Superior temporal gyrus (tissue), 1 donor: Measurements from ENCODE around the gene MSI1.

Experiments used
- DNase-seq: peaks from one replicate; pipeline ENCODE4 v3.0.0-alpha.2; 2016; ENCODE audit errors: extremely low spot score

MSI1 gene

DNA sequence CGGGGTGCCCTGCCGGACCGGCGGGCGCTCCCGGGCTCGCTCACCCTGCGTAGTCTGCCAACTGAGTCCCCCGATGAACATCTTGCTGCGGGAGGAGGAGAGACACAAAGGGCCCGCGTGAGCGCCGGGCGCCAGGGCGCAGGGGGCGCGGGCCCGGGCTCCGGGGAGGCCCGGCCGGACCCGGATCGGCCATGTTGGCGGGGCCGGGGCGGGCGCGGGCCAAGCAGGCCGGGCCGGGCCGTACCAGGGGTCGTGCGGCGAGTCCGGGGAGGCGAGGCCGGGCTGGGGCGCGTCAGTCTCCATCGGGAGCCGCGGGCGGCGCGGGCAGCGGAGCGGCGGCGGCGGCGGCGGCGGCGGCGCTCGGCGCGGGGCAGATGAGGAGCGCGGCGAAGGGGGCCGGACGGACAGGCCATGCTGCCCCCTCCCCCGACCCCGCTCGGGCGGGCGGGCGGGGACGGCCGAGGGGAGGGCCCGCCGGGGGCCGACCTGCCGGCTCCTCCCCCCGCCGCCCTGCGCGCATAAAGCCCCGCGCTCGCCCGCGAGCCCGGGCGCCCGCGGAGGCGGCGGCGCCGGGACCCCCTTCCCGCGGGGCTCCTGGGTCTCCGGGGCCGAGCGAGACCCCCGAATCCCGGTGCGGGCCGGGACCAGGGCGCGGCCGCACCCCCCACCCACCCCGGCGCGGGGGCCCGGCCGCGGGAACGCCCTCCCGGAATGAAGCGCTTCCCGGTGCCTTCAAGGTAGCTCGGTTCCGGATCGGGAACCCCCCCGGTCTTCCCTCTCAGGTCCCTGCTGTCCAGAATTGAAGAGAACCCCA, at the start of gene MSI1:
TSS of gene MSI1 (minus strand) at position 376 of the 814 bp plus-strand sequence. CDS start at position 303, 73 bp downstream.
- no peak for DNase-seq

GRCh38 chr12:120417917-120418580, 49.1 kb upstream of the MSI1 start:
- DNase-seq = no peak

DNA sequence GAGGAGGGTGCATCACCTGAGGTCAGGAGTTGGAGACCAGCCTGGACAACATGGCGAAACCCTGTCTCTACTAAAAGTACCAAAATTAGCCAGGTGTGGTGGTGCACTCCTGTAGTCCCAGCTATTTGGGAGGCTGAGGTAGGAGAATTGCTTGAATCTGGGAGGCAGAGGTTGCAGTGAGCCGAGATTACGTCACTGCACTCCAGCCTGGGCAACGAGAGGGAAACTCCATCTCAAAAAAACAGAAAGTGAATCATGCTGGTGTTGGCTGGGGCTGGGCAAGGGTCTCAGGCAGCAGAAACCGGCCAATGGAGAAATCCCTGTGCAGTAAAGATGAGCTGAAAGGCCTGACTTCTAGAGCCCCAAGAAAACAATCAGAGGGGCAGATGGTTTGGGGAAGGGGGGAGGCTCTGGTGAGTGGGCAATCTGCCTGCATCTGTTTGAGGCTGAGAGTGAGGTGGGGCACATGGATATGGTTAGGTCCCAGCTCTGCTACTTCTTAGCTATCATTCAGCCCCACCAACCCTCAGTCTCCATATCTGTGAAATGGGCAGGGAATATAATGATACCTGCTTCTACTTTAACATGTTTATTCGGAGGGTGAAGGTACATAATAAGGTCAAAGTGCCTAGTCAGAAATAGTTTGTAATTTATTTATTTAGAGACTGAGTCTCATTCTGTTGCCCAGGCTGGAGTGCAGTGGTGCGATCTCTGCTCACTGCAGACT, 47.7 kb upstream of the MSI1 start:
- DNase-seq = no peak

- DNase-seq = peak; percentile 10
Measured at GRCh38 chr12:120413901-120414695, 45.1 kb upstream of the MSI1 start.

GRCh38 chr12:120412421-120412820, 43.5 kb upstream of the MSI1 start:
- DNase-seq = no peak

DNA sequence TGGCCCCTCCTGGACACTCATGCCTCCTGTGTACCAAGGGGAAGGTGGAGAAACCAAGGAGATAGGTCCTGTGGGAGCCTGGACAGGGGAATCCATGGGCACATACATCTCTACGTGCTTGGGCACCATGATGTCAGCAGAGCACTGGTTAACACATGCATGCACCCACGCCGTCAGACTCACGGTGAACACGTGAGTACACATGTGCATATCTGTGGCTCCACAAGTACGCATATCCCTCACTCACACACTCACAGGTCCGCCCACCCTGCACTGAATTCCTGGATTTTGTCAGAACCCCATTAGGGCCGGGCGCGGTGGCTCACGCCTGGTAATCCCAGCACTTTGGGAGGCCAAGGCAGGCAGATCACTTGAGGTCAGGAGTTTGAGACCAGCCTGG, 39.8 kb upstream of the MSI1 start:
- DNase-seq = no peak

DNA sequence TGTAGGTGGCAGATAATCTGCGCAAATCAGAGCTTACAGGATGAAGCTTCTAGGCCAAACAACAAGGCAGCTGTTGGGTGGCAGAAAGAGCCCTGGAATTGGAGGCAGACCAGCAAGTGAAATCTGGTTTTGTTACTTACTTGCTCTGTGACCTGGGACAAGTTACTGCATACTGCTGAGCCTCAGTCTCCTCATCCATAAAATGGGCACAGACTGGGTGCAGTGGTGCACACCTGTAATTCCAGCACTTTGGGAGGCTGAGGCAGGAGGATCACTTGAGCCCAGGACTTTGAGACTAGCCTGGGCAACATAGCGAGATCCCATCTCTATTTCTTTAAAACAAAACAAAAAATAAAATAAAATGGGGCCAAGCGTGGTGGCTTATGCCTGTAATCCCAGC, 37.6 kb upstream of the MSI1 start:
- no peak for DNase-seq

GRCh38 chr12:120406069-120406468, 37.1 kb upstream of the MSI1 start:
- no peak for DNase-seq

DNA sequence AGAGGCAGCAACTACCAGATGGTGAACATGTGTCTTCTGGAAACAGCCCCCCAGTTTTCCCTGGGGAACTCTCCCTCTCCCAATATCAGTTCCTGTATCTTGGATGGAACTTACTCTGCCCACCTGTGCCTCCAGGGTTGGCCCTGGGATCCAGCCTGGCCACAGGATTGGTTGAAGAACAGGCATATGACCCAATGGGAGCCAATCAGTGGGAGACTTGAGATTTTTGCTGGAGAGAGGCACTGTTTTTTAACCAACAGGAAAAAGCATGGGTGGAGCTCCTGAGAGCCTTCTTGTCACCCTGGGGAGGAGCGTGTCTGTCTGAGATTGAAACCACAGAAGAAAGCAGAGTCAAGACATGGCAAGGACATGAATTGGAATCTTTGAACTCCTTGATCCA, 35.3 kb upstream of the MSI1 start:
- no peak for DNase-seq

- DNase-seq = no peak
Measured at GRCh38 chr12:120403869-120404268, 34.9 kb upstream of the MSI1 start.

- DNase-seq = no peak
Measured at GRCh38 chr12:120402217-120402616, 33.3 kb upstream of the MSI1 start.

GRCh38 chr12:120399531-120399930, 30.6 kb upstream of the MSI1 start:
- no peak for DNase-seq

DNA sequence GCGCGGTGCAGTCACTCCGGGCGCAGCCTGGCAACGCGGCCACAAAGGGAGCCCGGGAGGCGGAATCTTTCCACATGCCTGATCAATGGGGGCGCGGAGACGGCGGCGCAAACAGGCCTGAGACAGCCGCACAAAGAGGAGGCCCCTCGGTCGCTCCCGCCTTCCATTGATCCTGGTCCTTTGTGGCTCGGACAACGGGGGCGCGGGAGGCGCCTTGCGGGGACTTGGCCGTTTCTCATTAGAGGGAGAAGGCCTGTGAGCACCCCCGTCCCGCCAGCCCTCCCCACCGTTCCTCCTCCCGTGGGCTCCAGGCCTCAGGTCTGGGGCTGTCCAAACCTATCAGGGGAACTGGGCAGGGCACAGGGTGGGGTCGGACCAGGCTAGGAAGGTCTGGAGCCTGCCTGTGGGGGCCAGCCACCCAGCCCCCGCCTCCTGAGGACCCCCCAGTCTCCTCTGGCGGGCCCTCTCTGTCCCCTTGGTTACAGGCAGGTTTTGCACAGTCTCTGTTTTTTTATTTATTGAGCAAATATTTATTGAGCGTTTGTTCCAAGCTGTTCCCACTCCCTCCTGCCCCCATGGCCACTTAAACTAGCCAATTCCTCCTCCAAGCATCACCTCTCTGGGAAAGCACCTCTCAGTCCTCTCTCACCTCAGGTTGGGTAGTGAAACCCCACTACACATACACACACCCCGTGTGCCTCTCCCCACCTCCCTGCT, 29.0 kb upstream of the MSI1 start:
- no peak for DNase-seq

- no peak for DNase-seq
Measured at GRCh38 chr12:120394483-120395367, 25.8 kb upstream of the MSI1 start.

DNA sequence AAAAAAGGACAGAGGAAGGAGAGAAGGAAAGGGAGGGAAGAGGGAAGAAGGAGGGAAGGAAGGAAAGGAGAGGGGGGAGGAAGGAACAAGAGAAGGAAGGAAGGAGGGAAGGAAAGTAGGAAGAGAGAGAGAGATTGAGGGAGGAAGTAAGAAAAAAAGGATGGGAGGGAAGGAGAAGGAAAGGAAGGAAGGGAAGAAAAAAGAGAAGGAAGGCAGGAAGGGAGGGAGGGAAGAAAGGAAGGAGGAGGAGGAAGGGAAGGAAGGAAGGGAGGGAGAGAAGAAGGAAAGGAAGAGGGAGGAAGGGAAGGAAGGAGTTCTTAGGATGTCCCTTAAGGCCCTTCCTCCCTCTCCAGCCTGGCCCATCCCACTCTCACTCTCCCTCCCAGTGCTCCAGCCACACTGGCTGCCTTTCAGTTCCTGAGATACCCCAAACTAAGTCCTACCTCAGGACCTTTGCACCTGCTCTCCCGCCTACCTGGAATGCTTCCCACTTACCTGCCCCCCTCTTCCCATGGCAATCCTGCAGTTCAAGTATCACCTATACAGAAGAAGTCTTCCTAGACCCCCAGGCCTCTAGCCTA, 21.7 kb upstream of the MSI1 start:
- no peak for DNase-seq

DNA sequence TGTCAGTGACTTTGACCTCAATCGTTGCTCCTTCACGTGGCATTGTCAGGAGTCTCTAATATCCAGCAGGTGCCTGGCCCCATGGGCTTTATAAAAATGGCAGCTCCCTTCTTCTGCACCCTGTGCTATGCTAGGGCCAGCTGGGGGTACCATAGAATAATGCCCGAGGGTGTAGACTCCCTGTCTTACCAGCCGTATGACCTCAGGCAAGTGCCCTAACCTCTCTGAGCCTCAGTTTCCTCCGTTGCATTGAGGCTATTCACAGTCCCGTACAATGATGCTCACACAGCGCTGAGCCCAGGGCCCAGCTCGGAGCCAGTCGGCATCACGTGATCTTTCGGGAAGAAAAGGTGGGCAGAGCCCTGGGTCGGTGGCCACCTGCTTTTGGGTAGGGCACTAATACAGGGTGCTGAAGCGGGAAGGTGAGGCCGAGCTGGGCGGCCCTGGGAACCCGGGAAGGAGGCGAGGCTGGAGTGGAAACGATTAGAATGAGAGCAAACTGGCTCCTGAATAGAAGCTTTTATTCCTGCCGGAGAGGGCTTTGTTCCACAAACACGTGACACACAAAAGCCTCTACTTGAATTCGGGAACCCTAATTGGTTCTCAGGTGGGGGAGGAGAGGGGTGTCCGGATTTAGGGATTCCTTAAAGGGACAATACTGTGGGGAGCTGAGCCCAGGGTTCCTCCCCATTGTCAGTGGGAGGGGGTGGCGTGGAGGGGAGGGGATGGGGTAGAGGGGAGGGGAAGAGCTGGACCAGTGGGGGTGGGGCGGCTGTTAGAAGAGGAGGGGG, 19.9 kb upstream of the MSI1 start:
- DNase-seq = peak; percentile 56

GRCh38 chr12:120381752-120382419, 12.9 kb upstream of the MSI1 start:
- DNase-seq = no peak

DNA sequence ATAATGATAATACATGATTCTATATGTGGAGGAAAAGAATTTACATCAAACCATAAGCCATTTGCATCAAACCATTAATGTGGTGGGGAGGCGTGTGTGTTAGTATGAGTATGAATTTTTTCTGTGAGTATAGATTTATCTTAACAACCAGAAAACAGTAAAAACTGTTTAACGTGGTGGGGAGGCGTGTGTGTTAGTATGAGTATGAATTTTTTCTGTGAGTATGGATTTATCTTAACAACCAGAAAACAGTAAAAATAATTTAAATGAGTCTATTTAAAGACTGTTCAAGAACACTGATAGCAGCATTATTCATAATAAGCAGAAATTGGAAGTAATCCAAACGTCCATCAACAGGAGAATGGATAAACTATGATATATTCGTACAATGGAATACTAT, 9.1 kb upstream of the MSI1 start:
- no peak for DNase-seq
